GM18502 (cell line): ENCODE data around the gene BNIP5.
"Not testable (repeated sequence)": the region's sequence is repeated elsewhere in the genome, so short reads cannot be mapped to it uniquely, and the experiment has no call there.

ENCODE experiments used
- ATAC-seq: cut with Tn5 transposase; IDR thresholded peaks from one replicate; pipeline ENCODE4 v1.9.1; 2021; ENCODE audit warnings: mild to moderate bottlenecking; ENCODE audit not compliant: unreplicated experiment, poor library complexity

The BNIP5 gene

GRCh38 chr6:36347621-36348020 is 10.9 kb upstream of the BNIP5 start:
- no peak for ATAC-seq

- ATAC-seq: no peak
These were observed 10.0 kb upstream of the BNIP5 start for GRCh38 chr6:36346486-36347273.

GRCh38 chr6:36345681-36346466 is 9.2 kb upstream of the BNIP5 start:
- ATAC-seq: no peak

- no peak for ATAC-seq
These were observed 6.5 kb upstream of the BNIP5 start for GRCh38 chr6:36343109-36343680.

GRCh38 chr6:36340618-36341454 is 4.1 kb upstream of the BNIP5 start:
- peak; percentile 59 for ATAC-seq

- ATAC-seq: no peak
These were observed 3.6 kb upstream of the BNIP5 start for GRCh38 chr6:36340306-36340617.

- ATAC-seq: no peak
These were observed 2.5 kb upstream of the BNIP5 start for GRCh38 chr6:36339146-36339545.

GRCh38 chr6:36338223-36338622 is 1.5 kb upstream of the BNIP5 start:
- not testable (repeated sequence) for ATAC-seq

GRCh38 chr6:36337814-36338213 is 1.1 kb upstream of the BNIP5 start:
- no peak for ATAC-seq

GRCh38 chr6:36336208-36336710 is 429 bp downstream of the BNIP5 start:
- no peak for ATAC-seq

GRCh38 chr6:36335465-36336207 is 1.1 kb downstream of the BNIP5 start:
- no peak for ATAC-seq

- ATAC-seq: no peak
These were observed 1.7 kb downstream of the BNIP5 start for GRCh38 chr6:36334832-36335459.

- no peak for ATAC-seq
These were observed 2.6 kb downstream of the BNIP5 start for GRCh38 chr6:36333931-36334725.

- ATAC-seq: no peak
These were observed 3.4 kb downstream of the BNIP5 start for GRCh38 chr6:36333171-36333895.

GRCh38 chr6:36331381-36331780 is 5.3 kb downstream of the BNIP5 start:
- no peak for ATAC-seq

- ATAC-seq: no peak
These were observed 6.3 kb downstream of the BNIP5 start for GRCh38 chr6:36330366-36330765.

- ATAC-seq: no peak
These were observed 6.8 kb downstream of the BNIP5 start for GRCh38 chr6:36329798-36330291.

GRCh38 chr6:36328600-36328999 is 8.1 kb downstream of the BNIP5 start:
- ATAC-seq: no peak
